ENCODE results near the gene KIAA1614.
A peak's percentile ranks its signal among the peaks of the same experiment; 100 is the strongest.

Gene KIAA1614

GRCh38 chr1:180916012-180916770, 3.5 kb downstream of the KIAA1614 start:
- DNase-seq (ENCODE audit: low read depth in 1 of 2, low spot score in 1 of 2): no peak
- Histone ChIP-seq H3K27me3 (ENCODE audit: insufficient read depth, poor library complexity, severe bottlenecking) (no peaks in the 10 kb centered on the region), H3K27ac (replicated peaks) (no peak overlapping the region), H3K4me3 (replicated peaks; ENCODE audit: insufficient read depth, low read length) (no peak overlapping the region)
- no peak for TF ChIP-seq CTCF (IDR thresholded peaks at IDR 0.05; ENCODE audit: insufficient read depth, low read length)
- TF ChIP-seq SPI1 (IDR thresholded peaks at IDR 0.05; ENCODE audit: borderline replicate concordance, low read depth): no peak
- TF ChIP-seq REST (IDR thresholded peaks at IDR 0.05; ENCODE audit: insufficient replicate concordance, low read depth): no peak
- TF ChIP-seq POLR2AphosphoS5 (IDR thresholded peaks at IDR 0.05; ENCODE audit: low read depth): no peak
- TF ChIP-seq GABPA (IDR thresholded peaks at IDR 0.05; ENCODE audit: low read depth): no peak

- no peaks in the 10 kb centered on the region for H3K27me3 ChIP-seq (ENCODE audit: insufficient read depth, poor library complexity, severe bottlenecking)
- DNase-seq (ENCODE audit: low read depth in 1 of 2, low spot score in 1 of 2): no peak
- no peak overlapping the region for H3K27ac ChIP-seq (replicated peaks)
- no peak overlapping the region for H3K4me3 ChIP-seq (replicated peaks; ENCODE audit: insufficient read depth, low read length)
- TF ChIP-seq POLR2AphosphoS5 (IDR thresholded peaks at IDR 0.05; ENCODE audit: low read depth) (no peak), GABPA (IDR thresholded peaks at IDR 0.05; ENCODE audit: low read depth) (no peak), SPI1 (IDR thresholded peaks at IDR 0.05; ENCODE audit: borderline replicate concordance, low read depth) (no peak), CTCF (IDR thresholded peaks at IDR 0.05; ENCODE audit: insufficient read depth, low read length) (no peak), REST (IDR thresholded peaks at IDR 0.05; ENCODE audit: insufficient replicate concordance, low read depth) (no peak)
Measured at GRCh38 chr1:180916771-180917170, 4.1 kb downstream of the KIAA1614 start.

- Histone ChIP-seq H3K4me3 (replicated peaks; ENCODE audit: insufficient read depth, low read length) (no peak overlapping the region), H3K27ac (replicated peaks) (no peak overlapping the region), H3K27me3 (ENCODE audit: insufficient read depth, poor library complexity, severe bottlenecking) (no peaks in the 10 kb centered on the region)
- peak; percentile 20 to 32 for DNase-seq (ENCODE audit: low read depth in 1 of 2, low spot score in 1 of 2)
- TF ChIP-seq POLR2AphosphoS5 (IDR thresholded peaks at IDR 0.05; ENCODE audit: low read depth): no peak
Measured at GRCh38 chr1:180917306-180918065, 4.8 kb downstream of the KIAA1614 start.

- TF ChIP-seq SPI1 (IDR thresholded peaks at IDR 0.05; ENCODE audit: borderline replicate concordance, low read depth) (no peak), POLR2AphosphoS5 (IDR thresholded peaks at IDR 0.05; ENCODE audit: low read depth) (no peak), REST (IDR thresholded peaks at IDR 0.05; ENCODE audit: insufficient replicate concordance, low read depth) (no peak), GABPA (IDR thresholded peaks at IDR 0.05; ENCODE audit: low read depth) (no peak), CTCF (IDR thresholded peaks at IDR 0.05; ENCODE audit: insufficient read depth, low read length) (no peak)
Measured at GRCh38 chr1:180918519-180918918, 5.8 kb downstream of the KIAA1614 start.

More at GRCh38 chr1:180918519-180918918, 5.8 kb downstream of the KIAA1614 start:
- H3K27ac ChIP-seq (replicated peaks): no peak overlapping the region
- no peak overlapping the region for H3K4me3 ChIP-seq (replicated peaks; ENCODE audit: insufficient read depth, low read length)
- DNase-seq (ENCODE audit: low read depth in 1 of 2, low spot score in 1 of 2): no peak
- no peaks in the 10 kb centered on the region for H3K27me3 ChIP-seq (ENCODE audit: insufficient read depth, poor library complexity, severe bottlenecking)

Data from HL-60 (cell line).